ENCODE results near the gene EXOC6B.

EXOC6B gene

GRCh38 chr2:72731116-72731515 lies 94.7 kb downstream of the EXOC6B start:
- TF ChIP-seq CSDC2 (CRISPR knock-in tag; IDR thresholded peaks at IDR 0.05), result no peak
- TF ChIP-seq TCF4 (CRISPR knock-in tag; IDR thresholded peaks at IDR 0.05; ENCODE audit: borderline replicate concordance), result no peak
- peak; percentile 61; the same call in 1 of the 2 replicates for TF ChIP-seq ISL1 (CRISPR knock-in tag; IDR thresholded peaks at IDR 0.05)
- no peak for ATAC-seq

- TF ChIP-seq ARNTL (CRISPR knock-in tag; IDR thresholded peaks at IDR 0.05; ENCODE audit: borderline replicate concordance, low read depth), result no peak
- ATAC-seq, result no peak
These were observed 98.5 kb downstream of the EXOC6B start for GRCh38 chr2:72727356-72727755.

DNA sequence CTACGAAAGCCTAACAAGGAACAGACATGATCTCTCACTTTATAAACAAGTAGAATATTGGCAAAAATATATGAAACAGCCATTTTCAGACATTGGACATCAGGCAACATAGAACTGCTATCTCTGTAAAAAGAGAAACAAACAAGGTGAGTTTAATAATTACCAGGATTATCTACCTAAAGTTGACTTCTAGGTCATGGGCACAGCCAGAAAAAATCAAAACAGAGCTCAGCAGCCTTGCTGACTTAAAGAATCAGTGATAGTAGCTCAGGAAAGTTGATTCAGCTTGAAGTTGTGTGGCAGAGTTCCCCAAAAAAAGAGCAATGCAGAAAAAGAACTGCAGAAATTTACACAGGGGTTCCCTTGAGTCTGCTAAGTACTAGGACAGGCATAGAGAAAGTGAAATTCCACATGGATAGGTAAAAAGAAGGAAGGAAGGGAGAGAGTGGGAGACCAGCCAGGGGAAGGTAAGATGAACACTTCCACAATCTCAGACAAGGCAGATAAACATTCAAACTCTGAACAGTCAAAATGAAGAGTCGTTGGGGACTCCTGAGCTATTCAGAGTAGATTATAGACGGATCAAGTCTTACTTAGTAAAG lies 102.0 kb downstream of the EXOC6B start:
- ATAC-seq, result no peak
- TF ChIP-seq ARNTL (CRISPR knock-in tag; IDR thresholded peaks at IDR 0.05; ENCODE audit: borderline replicate concordance, low read depth) (no peak), ESRRG (CRISPR knock-in tag; IDR thresholded peaks at IDR 0.05) (no peak), SNAI2 (CRISPR knock-in tag; IDR thresholded peaks at IDR 0.05) (no peak), RARB (CRISPR knock-in tag; IDR thresholded peaks at IDR 0.05) (no peak), CREB5 (CRISPR knock-in tag; IDR thresholded peaks at IDR 0.05; ENCODE audit: low read depth) (no peak), ZNF70 (CRISPR knock-in tag; IDR thresholded peaks at IDR 0.05) (no peak), OSR1 (CRISPR knock-in tag; IDR thresholded peaks at IDR 0.05) (no peak), ZNF8 (CRISPR knock-in tag; IDR thresholded peaks at IDR 0.05) (no peak), BACH2 (CRISPR knock-in tag; IDR thresholded peaks at IDR 0.05; ENCODE audit: borderline replicate concordance) (no peak), TCF4 (CRISPR knock-in tag; IDR thresholded peaks at IDR 0.05; ENCODE audit: borderline replicate concordance) (no peak), CSDC2 (CRISPR knock-in tag; IDR thresholded peaks at IDR 0.05) (no peak), ZFP30 (CRISPR knock-in tag; IDR thresholded peaks at IDR 0.05) (no peak), TOX (CRISPR knock-in tag; IDR thresholded peaks at IDR 0.05; ENCODE audit: borderline replicate concordance) (no peak), ZC3H10 (CRISPR knock-in tag; IDR thresholded peaks at IDR 0.05) (no peak), TSHZ2 (CRISPR knock-in tag; IDR thresholded peaks at IDR 0.05) (no peak), ZFP3 (CRISPR knock-in tag; IDR thresholded peaks at IDR 0.05) (no peak), GLIS3 (CRISPR knock-in tag; IDR thresholded peaks at IDR 0.05) (no peak)
- TF ChIP-seq, protein P1, sequence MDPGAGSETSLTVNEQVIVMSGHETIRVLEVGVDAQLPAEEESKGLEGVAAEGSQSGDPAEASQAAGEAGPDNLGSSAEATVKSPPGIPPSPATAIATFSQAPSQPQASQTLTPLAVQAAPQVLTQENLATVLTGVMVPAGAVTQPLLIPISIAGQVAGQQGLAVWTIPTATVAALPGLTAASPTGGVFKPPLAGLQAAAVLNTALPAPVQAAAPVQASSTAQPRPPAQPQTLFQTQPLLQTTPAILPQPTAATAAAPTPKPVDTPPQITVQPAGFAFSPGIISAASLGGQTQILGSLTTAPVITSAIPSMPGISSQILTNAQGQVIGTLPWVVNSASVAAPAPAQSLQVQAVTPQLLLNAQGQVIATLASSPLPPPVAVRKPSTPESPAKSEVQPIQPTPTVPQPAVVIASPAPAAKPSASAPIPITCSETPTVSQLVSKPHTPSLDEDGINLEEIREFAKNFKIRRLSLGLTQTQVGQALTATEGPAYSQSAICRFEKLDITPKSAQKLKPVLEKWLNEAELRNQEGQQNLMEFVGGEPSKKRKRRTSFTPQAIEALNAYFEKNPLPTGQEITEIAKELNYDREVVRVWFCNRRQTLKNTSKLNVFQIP (CRISPR knock-in tag; IDR thresholded peaks at IDR 0.05; ENCODE audit: borderline replicate concordance, low read depth), result no peak
- TF ChIP-seq, protein P2, sequence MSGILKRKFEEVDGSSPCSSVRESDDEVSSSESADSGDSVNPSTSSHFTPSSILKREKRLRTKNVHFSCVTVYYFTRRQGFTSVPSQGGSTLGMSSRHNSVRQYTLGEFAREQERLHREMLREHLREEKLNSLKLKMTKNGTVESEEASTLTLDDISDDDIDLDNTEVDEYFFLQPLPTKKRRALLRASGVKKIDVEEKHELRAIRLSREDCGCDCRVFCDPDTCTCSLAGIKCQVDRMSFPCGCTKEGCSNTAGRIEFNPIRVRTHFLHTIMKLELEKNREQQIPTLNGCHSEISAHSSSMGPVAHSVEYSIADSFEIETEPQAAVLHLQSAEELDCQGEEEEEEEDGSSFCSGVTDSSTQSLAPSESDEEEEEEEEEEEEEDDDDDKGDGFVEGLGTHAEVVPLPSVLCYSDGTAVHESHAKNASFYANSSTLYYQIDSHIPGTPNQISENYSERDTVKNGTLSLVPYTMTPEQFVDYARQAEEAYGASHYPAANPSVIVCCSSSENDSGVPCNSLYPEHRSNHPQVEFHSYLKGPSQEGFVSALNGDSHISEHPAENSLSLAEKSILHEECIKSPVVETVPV (CRISPR knock-in tag; IDR thresholded peaks at IDR 0.05), result no peak
- TF ChIP-seq, protein P3, sequence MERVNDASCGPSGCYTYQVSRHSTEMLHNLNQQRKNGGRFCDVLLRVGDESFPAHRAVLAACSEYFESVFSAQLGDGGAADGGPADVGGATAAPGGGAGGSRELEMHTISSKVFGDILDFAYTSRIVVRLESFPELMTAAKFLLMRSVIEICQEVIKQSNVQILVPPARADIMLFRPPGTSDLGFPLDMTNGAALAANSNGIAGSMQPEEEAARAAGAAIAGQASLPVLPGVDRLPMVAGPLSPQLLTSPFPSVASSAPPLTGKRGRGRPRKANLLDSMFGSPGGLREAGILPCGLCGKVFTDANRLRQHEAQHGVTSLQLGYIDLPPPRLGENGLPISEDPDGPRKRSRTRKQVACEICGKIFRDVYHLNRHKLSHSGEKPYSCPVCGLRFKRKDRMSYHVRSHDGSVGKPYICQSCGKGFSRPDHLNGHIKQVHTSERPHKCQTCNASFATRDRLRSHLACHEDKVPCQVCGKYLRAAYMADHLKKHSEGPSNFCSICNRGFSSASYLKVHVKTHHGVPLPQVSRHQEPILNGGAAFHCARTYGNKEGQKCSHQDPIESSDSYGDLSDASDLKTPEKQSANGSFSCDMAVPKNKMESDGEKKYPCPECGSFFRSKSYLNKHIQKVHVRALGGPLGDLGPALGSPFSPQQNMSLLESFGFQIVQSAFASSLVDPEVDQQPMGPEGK (CRISPR knock-in tag; IDR thresholded peaks at IDR 0.05; ENCODE audit: borderline replicate concordance), result no peak

Measured in SK-N-SH treated with all-trans-retinoic acid at 6 μM for 48 hours (cell line).